Activated T-helper 2 cell treated with anti-CD3 and anti-CD28 coated beads, Interferon-gamma antibody, Interleukin-2, Interleukin-4, amounts not matched to agents 10 μg/mL and 5 μg/mL and 100 μg/mL, durations not matched to agents 14 hours and 24 hours and 36 hours (primary cell): ENCODE results near the gene ADH4. TPM values are rescaled to one million over a fixed set of nuclear protein-coding genes. Genes with fewer than 3 reads are reported as not detected.
"Not testable (repeated sequence)": the region's sequence is repeated elsewhere in the genome, so short reads cannot be mapped to it uniquely, and the experiment has no call there.

Experiments
- DNase-seq: peaks from one replicate; pipeline ENCODE4 v3.0.0; 2021; ENCODE audit warnings: low spot score
- H3K27ac Mint-ChIP-seq: one replicate; pipeline ENCODE4 v1.8.0; 2021; ENCODE audit warnings: mixed read lengths
- H3K27me3 Mint-ChIP-seq: one replicate; pipeline ENCODE4 v1.8.0; 2021; ENCODE audit warnings: low read depth, mixed read lengths
- H3K36me3 Mint-ChIP-seq: one replicate; pipeline ENCODE4 v1.8.0; 2021; ENCODE audit warnings: low read depth, mixed read lengths
- H3K4me1 Mint-ChIP-seq: one replicate; pipeline ENCODE4 v1.8.0; 2021; ENCODE audit warnings: low read depth, mixed read lengths
- H3K4me3 Mint-ChIP-seq: one replicate; pipeline ENCODE4 v1.8.0; 2021; ENCODE audit warnings: low read depth, mild to moderate bottlenecking, moderate library complexity, mixed read lengths
- H3K9me3 Mint-ChIP-seq: one replicate; pipeline ENCODE4 v1.8.0; 2021; ENCODE audit warnings: mixed read lengths
- intact Hi-C: fragments of 100-400 bp; cut with micrococcal nuclease; formaldehyde crosslinking; loops from one replicate; pipeline ENCODE4 v1.15.1; 2023
- total RNA-seq: library from RNA; stranded (reverse); gene quantifications from 2 replicates; pipeline ENCODE4 v1.2.3, GENCODE V29; 2022

Gene ADH4
- total RNA-seq, 1 donor from 2014 or later = not detected

DNA sequence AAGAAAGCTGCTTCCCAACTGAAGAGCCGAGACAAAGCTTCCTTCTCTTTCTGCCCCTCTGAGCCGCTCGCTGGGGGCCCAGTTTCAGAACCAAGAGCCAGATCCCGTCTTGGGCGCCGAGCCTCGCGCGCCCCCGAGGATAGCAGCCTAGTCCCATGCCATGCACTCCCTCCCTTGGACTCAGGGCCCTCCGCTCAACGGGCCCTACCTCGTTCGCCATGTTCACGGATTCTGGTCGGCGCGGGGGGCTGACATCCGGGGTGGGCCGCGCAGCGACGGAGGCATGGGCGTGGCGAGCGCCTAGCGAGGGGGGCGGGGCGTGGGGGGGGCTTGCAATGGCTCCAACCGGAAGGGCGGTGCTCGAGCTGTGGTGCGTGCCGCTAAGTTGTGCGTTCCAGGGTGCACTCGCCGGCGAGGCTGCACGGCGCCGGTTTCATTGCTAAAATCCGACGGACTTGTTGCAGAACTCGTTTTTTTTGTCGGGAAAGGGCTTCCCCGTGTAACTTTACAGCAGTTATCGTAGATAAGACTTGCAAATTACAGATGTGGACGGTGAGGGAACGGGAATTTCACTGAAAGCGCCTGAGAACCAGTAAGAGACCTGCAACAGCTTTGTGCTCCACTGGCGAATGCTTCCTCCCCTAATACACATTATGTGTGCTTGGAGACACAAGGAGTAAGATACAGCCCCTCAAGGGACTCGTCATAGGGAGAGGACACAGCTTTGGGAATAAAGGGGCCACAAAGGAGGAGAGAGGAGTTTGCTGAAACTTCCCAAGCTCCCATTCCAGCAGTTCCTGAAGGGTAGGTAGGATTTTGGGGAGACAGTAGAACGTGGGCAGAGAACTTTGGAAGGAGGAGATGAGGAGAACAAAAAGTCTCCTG lies 55.4 kb downstream of the ADH4 start, which contains the start of gene ADH5:
Gene ADH5 (minus strand): TSS at position 308 of the 885 bp plus-strand sequence. CDS start 88 bp downstream, at position 220.
- peaks cover 4% of the 10 kb centered on the region for H3K27me3 Mint-ChIP-seq

DNA sequence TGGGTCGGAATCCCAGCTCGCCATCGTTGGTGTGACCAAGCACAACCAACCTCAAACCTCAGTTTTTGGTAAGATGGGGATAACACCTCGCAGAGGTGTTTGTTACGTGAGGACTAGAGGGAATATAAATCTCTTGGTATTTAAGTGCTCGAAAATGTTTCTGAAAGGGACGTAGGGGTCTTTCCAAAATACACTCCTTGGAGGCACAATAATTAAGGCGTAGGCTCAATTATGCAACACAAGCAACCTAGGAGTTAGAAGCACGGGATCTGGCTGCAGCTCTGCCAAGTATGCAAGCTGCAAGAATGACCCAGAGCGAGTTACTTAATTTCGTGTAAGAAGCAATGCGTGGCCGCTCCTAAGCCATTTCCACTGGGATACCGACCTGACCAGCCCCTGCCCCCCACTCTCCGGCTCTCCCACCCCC lies 56.1 kb downstream of the ADH4 start:
- Mint-ChIP-seq H3K27me3 (peaks cover 4% of the 10 kb centered on the region), H3K4me1 (peaks cover 27% of the 10 kb centered on the region), H3K9me3 (no peaks in the 10 kb centered on the region), H3K36me3 (peaks cover 22% of the 10 kb centered on the region), H3K27ac (peak overlapping the region; percentile 92), H3K4me3 (peak overlapping the region; percentile 95)
- intact Hi-C loops = loop anchor here (1.0 to 10.0 kb wide), 6 partner anchors 93 to 945 kb away; partner anchors contain the start of genes DNAJB14, EIF4E, METAP1 and STPG2
- DNase-seq = no peak

More for the DNA sequence above, 55.4 kb downstream of the ADH4 start, which contains the start of gene ADH5:
- Mint-ChIP-seq H3K4me3 (peak within 1 kb of the TSS; percentile 95), H3K4me1 (peaks cover 26% of the 10 kb centered on the region), H3K27ac (peak within 1 kb of the TSS; percentile 92), H3K36me3 (peaks cover 17% of the 10 kb centered on the region), H3K9me3 (no peaks in the 10 kb centered on the region)
- DNase-seq = peak; percentile 80
- intact Hi-C loops = loop anchor here (1.0 to 10.0 kb wide), 6 partner anchors 93 to 945 kb away; partner anchors contain the start of genes DNAJB14, EIF4E, METAP1 and STPG2

DNA sequence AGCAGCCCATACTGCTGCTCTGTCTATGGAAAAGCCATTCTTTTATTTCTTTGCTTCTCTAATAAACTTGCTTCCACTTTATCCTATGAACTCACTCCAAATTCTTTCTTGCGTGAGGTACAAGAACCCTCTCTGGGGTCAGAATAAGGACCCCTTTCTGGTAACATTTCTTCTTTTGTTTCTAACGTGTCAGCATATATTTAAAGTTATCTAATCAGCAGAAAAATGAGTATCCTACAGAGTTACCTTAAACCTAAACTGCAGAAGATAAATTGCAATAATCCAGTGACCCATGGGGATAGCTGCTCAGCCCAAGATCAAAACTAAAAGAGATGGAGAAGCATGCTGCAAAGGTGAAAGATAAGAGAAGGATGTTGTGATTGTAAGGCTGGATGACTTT lies 59.5 kb downstream of the ADH4 start:
- peaks cover 48% of the 10 kb centered on the region for H3K36me3 Mint-ChIP-seq

DNA sequence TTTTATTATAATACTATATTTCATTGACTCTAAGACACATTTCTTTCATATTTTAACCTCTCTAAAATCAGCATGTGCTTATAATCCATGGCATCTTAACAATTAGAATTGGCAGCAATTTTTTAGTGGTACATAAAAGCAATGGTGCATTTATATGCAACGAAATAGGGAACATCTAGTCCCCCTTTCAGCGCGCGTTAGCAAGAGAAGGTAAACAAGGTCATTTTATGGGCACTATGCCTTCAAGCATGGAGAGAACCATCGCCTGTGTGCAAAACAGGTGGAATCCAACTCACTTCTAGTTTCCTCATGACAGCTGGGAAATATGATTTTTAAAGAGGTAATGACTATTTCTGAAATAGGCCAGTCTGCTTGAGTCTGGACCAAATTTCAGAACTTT lies 61.9 kb downstream of the ADH4 start:
- H3K27me3 Mint-ChIP-seq = no peaks in the 10 kb centered on the region
- peaks cover 10% of the 10 kb centered on the region for H3K4me1 Mint-ChIP-seq
- H3K36me3 Mint-ChIP-seq = peaks cover 63% of the 10 kb centered on the region
- H3K9me3 Mint-ChIP-seq = no peaks in the 10 kb centered on the region
- no peak overlapping the region for H3K4me3 Mint-ChIP-seq
- intact Hi-C loops = loop anchor here (10.0 kb wide), 2 partner anchors 417 to 863 kb away; partner anchors contain the start of gene DNAJB14
- DNase-seq = no peak
- no peak overlapping the region for H3K27ac Mint-ChIP-seq

More for the DNA sequence above, 59.5 kb downstream of the ADH4 start:
- no peaks in the 10 kb centered on the region for H3K9me3 Mint-ChIP-seq
- H3K4me1 Mint-ChIP-seq = peaks cover 17% of the 10 kb centered on the region
- no peak overlapping the region for H3K27ac Mint-ChIP-seq
- H3K4me3 Mint-ChIP-seq = no peak overlapping the region
- no peak for DNase-seq
- intact Hi-C loops = loop anchor here (10.0 kb wide), 2 partner anchors 420 to 860 kb away; partner anchors contain the start of gene DNAJB14
- H3K27me3 Mint-ChIP-seq = no peaks in the 10 kb centered on the region

DNA sequence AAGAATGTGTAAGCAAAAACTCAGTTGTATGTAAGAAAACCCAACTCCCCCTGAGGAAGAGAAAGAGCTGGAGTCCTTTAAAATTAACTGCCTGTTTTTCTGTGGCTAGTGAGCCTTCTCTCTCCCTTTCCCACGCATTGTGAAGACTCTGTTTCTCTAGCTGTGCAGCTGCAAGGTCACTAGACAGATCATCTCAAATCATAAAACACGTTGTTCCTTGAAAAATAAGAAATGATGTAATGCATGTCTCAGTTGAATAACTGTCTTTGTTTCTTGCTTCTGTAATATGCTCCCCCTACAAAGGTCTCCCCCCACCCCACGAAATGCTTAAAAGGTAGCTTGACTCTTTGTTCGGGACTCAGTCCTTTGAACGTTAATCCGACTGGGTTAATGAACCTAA lies 63.2 kb downstream of the ADH4 start:
- not testable (repeated sequence) for H3K9me3 Mint-ChIP-seq, H3K27me3 Mint-ChIP-seq, H3K4me1 Mint-ChIP-seq, H3K4me3 Mint-ChIP-seq, H3K27ac Mint-ChIP-seq, DNase-seq
- intact Hi-C loops = loop anchor here (10.0 kb wide), 2 partner anchors 416 to 864 kb away; partner anchors contain the start of gene DNAJB14
- peaks cover 64% of the 10 kb centered on the region for H3K36me3 Mint-ChIP-seq

DNA sequence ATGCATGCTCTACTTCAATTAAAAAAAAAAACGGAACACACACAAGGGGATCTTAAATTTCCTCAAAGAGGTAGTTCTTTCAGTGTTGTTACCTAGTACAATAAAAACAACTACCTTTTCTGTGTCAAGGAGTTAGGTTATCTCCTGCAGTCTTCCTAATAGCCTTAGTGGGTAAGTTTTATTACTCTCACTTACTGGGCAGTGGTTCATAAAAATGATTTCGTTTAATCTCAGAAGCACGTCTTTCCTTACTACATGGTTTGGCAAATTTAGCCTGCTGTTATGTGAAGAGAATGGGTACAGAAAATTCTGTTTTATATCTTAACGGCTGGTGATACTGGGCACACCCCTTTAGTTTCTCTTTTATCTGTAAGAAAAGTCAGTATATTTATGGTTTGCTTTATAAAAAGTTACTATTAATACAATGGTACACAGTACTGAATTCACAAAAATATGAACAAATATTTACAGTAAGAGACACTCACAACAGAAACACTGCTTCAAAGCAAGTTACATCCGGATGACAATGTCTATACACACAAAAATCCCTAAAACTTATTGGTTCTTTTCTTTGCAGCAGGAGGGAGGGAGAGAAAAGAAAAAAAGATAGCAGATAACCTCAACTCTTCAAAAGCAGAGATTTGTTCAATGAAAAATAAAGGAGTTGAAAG lies 64.3 kb downstream of the ADH4 start:
- no peak for DNase-seq
- no peaks in the 10 kb centered on the region for H3K27me3 Mint-ChIP-seq
- peaks cover 6% of the 10 kb centered on the region for H3K4me1 Mint-ChIP-seq
- no peak overlapping the region for H3K4me3 Mint-ChIP-seq
- H3K9me3 Mint-ChIP-seq = no peaks in the 10 kb centered on the region
- intact Hi-C loops = loop anchor here (10.0 kb wide), 2 partner anchors 415 to 865 kb away; partner anchors contain the start of gene DNAJB14
- H3K27ac Mint-ChIP-seq = no peak overlapping the region
- peaks cover 66% of the 10 kb centered on the region for H3K36me3 Mint-ChIP-seq

DNA sequence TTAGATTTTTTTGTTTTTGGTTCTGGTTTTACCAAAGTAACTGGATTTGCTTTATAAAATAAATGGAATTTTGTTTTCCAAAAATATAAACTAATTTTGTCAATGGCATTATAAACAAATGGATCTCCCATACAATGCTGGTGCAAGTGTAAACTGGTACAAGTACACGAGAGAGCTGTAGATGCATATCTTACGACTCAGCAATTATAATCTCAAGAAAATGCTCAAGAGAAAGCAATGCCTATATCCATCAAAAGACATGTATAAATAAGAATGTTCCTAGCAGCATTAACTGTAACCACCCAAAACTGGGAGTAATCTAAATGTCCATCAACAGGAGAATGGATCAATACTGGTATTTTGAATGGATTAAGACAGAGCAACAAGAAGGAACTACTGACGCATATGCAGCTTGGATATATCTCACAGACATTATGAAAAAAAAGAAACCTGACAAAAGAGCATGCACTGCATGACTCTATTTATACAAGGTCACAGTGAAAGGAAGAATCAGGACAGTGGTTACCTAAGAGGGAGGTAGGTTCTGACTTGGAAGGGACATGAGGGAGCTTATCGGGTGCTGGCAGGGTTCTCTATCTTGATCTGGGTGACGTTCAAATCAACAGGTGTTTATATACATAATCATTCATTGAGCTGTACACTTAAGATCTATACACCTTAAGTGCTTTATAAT lies 65.0 kb downstream of the ADH4 start:
- Mint-ChIP-seq H3K36me3 (peaks cover 67% of the 10 kb centered on the region), H3K9me3 (no peaks in the 10 kb centered on the region), H3K27ac (no peak overlapping the region), H3K27me3 (no peaks in the 10 kb centered on the region), H3K4me1 (peaks cover 6% of the 10 kb centered on the region), H3K4me3 (no peak overlapping the region)
- no peak for DNase-seq
- intact Hi-C loops = no loop called here

DNA sequence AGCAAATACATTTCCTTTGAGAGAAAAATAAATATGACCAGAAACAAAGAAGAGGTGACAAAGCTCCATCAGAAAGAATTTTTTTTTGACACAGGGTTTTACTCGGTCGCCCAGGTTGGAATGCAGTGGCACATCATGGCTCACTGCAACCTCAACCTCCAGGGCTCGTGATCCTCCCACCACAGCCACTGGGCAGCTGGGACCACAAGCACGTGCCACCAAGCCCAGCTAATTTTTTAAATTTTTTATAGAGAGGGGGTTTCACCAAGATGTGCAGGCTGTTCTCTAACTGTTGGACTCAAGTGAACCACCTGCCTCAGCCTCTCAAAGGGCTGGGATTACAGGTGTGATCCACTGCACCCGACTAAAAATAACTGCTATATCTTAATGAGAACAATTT lies 65.8 kb downstream of the ADH4 start:
- intact Hi-C loops = no loop called here
- no peak overlapping the region for H3K27ac Mint-ChIP-seq
- H3K36me3 Mint-ChIP-seq = peaks cover 66% of the 10 kb centered on the region
- H3K27me3 Mint-ChIP-seq = no peaks in the 10 kb centered on the region
- DNase-seq = no peak
- peaks cover 4% of the 10 kb centered on the region for H3K4me1 Mint-ChIP-seq
- no peak overlapping the region for H3K4me3 Mint-ChIP-seq
- H3K9me3 Mint-ChIP-seq = no peaks in the 10 kb centered on the region

DNA sequence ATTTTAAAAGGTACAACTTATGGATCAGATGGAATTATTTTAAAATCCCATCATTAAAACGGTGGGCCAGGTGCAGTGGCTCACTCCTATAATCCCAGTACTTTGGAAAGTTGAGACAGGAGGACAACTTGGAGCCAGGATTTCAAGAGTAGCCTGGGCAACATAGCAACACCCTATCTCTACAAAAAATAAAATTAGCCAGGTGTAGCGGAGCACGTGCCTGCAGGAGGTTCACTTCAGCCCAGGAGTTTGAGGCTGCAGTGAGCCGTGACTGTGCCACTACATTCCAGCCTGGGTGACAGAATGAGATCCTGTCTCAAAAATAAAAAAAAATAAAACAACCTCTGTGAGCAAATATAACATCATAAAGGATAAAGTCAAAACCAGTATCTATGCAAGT lies 66.9 kb downstream of the ADH4 start:
- Mint-ChIP-seq H3K9me3 (no peaks in the 10 kb centered on the region), H3K27ac (no peak overlapping the region), H3K27me3 (no peaks in the 10 kb centered on the region), H3K4me3 (no peak overlapping the region), H3K36me3 (peaks cover 72% of the 10 kb centered on the region), H3K4me1 (peaks cover 4% of the 10 kb centered on the region)
- intact Hi-C loops = no loop called here
- no peak for DNase-seq

DNA sequence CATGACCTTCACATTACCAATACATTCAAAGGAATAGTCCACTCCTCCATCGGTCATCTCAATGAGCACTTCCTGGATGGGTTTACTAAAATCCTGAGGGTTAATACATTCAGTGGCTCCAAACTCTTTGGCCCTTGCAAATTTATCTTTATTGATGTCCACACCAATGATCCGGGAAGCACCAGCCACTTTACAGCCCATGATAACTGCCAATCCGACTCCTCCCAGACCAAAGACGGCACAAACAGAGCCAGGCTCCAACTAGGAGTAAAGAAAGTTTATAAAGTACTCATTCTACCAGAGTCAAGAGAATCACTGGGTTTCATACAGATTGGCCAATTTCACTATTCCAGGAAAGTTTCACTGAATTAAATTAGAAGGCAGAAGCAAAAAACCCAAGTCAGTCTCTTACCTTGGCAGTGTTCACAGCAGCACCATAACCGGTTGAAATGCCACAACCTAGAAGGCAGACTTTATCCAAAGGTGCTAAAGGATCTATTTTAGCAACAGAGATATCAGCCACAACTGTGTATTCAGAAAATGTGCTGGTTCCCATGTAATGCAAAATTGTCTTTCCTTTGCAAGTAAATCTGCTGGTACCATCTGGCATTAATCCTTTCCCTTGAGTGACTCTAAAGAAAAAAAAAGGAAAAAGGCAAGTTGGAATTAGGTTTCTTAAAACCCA lies 67.7 kb downstream of the ADH4 start:
- no peaks in the 10 kb centered on the region for H3K9me3 Mint-ChIP-seq
- H3K4me1 Mint-ChIP-seq = peaks cover 4% of the 10 kb centered on the region
- H3K27me3 Mint-ChIP-seq = no peaks in the 10 kb centered on the region
- no peak overlapping the region for H3K27ac Mint-ChIP-seq
- no peak for DNase-seq
- peaks cover 72% of the 10 kb centered on the region for H3K36me3 Mint-ChIP-seq
- H3K4me3 Mint-ChIP-seq = no peak overlapping the region
- intact Hi-C loops = no loop called here

DNA sequence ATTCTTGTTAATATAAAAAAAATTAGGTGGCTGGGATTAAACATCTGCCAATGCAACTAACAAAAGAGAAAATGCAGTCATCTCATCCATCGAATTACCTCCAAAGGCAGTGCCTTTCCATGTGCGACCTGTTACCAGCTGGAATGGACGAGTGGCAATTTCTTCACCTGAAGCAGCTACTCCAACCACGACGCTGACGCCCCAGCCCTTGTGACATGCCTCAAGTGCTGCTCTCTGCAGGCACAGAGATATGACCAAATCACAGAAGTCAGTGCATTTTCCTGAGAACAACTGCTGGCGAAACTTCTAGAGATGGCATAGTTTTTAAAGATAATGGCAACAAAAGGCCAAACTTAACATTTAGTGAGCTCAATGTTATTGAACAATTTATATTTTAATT lies 69.3 kb downstream of the ADH4 start:
- intact Hi-C loops = no loop called here
- no peak overlapping the region for H3K27ac Mint-ChIP-seq
- H3K9me3 Mint-ChIP-seq = no peaks in the 10 kb centered on the region
- no peak for DNase-seq
- H3K36me3 Mint-ChIP-seq = peaks cover 68% of the 10 kb centered on the region
- no peak overlapping the region for H3K4me3 Mint-ChIP-seq
- no peaks in the 10 kb centered on the region for H3K27me3 Mint-ChIP-seq
- H3K4me1 Mint-ChIP-seq = peaks cover 3% of the 10 kb centered on the region
